Mammary epithelial cell (primary cell): Measurements from ENCODE around the gene RETREG1.

Experiments used
- EZH2 ChIP-seq: IDR thresholded peaks from 2 replicates; pipeline ENCODE4 v1.6.1; 2012; ENCODE audit warnings: low read length, inconsistent platforms, borderline replicate concordance
- TF ChIP-seq, protein P1 (sequence below), 2 donors: IDR thresholded peaks in 1 of 2; conservative IDR thresholded peaks in 1 of 2; 2 replicates each; pipeline ENCODE4 v1.5.1; 2011 to 2012; ENCODE audit warnings: inconsistent platforms in 2 of 2, low read length in 2 of 2, mild to moderate bottlenecking in 2 of 2, control low read depth in 1 of 2, low read depth in 1 of 2; ENCODE audit not compliant: insufficient read depth in 1 of 2; ENCODE audit errors: extremely low read depth in 1 of 2

GRCh38 chr5:16593013-16593412 is 23.8 kb downstream of the RETREG1 start:
- TF ChIP-seq, protein P1, sequence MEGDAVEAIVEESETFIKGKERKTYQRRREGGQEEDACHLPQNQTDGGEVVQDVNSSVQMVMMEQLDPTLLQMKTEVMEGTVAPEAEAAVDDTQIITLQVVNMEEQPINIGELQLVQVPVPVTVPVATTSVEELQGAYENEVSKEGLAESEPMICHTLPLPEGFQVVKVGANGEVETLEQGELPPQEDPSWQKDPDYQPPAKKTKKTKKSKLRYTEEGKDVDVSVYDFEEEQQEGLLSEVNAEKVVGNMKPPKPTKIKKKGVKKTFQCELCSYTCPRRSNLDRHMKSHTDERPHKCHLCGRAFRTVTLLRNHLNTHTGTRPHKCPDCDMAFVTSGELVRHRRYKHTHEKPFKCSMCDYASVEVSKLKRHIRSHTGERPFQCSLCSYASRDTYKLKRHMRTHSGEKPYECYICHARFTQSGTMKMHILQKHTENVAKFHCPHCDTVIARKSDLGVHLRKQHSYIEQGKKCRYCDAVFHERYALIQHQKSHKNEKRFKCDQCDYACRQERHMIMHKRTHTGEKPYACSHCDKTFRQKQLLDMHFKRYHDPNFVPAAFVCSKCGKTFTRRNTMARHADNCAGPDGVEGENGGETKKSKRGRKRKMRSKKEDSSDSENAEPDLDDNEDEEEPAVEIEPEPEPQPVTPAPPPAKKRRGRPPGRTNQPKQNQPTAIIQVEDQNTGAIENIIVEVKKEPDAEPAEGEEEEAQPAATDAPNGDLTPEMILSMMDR (conservative IDR thresholded peaks at IDR 0.05 in 1 of 2, IDR thresholded peaks at IDR 0.05 in 1 of 2; ENCODE audit: extremely low read depth in 1 of 2, insufficient read depth in 1 of 2, low read depth in 1 of 2, low read length in 2 of 2), result no peak
- no peak for TF ChIP-seq EZH2
